Hepatocyte (in vitro differentiated cells): ENCODE results near the gene NKAIN2. TPM values are rescaled to one million over a fixed set of nuclear protein-coding genes. Genes with fewer than 3 reads are reported as not detected.

Experiments used
- DNase-seq: peaks from one replicate; pipeline ENCODE4 v3.0.0-alpha.2; 2016; ENCODE audit warnings: low spot score
- H2AFZ ChIP-seq: fragments of 200-600 bp; sonication (generic); 2 replicates; pipeline ENCODE4 v1.6.0; 2016; ENCODE audit warnings: antibody characterized with exemption, mild to moderate bottlenecking
- H3K27ac ChIP-seq: fragments of 200-600 bp; sonication (generic); 2 replicates; pipeline ENCODE4 v1.5.1; 2016; ENCODE audit warnings: mild to moderate bottlenecking
- H3K27me3 ChIP-seq: fragments of 200-600 bp; sonication (generic); 2 replicates; pipeline ENCODE4 v1.6.1; 2016
- H3K36me3 ChIP-seq: fragments of 200-600 bp; sonication (generic); replicated peaks from 2 replicates; pipeline ENCODE4 v1.5.1; 2016; ENCODE audit warnings: low read depth; ENCODE audit not compliant: insufficient read depth
- H3K4me1 ChIP-seq: fragments of 200-600 bp; sonication (generic); 2 replicates; pipeline ENCODE4 v1.5.1; 2016; ENCODE audit warnings: mild to moderate bottlenecking, moderate library complexity; ENCODE audit not compliant: insufficient read depth
- H3K4me2 ChIP-seq: fragments of 200-600 bp; sonication (generic); 2 replicates; pipeline ENCODE4 v1.6.0; 2016
- H3K4me3 ChIP-seq: fragments of 200-600 bp; sonication (generic); 2 replicates; pipeline ENCODE4 v1.5.1; 2016; ENCODE audit warnings: mild to moderate bottlenecking
- H3K79me2 ChIP-seq: fragments of 200-600 bp; sonication (generic); 2 replicates; pipeline ENCODE4 v1.6.0; 2017; ENCODE audit warnings: mild to moderate bottlenecking
- H3K9me2 ChIP-seq: fragments of 200-600 bp; sonication (generic); replicated peaks from 2 replicates; pipeline ENCODE4 v1.6.0; 2017; ENCODE audit warnings: mild to moderate bottlenecking; ENCODE audit not compliant: insufficient read depth
- H3K9me3 ChIP-seq: fragments of 200-600 bp; sonication (generic); 2 replicates; pipeline ENCODE4 v1.5.1; 2016; ENCODE audit warnings: low read depth, mild to moderate bottlenecking
- H4K20me1 ChIP-seq: fragments of 200-600 bp; sonication (generic); 2 replicates; pipeline ENCODE4 v1.6.0; 2016; ENCODE audit warnings: mild to moderate bottlenecking; ENCODE audit not compliant: insufficient read depth, poor library complexity, severe bottlenecking
- EZH2 ChIP-seq: fragments of 200-600 bp; sonication (generic); IDR thresholded peaks from 2 replicates; pipeline ENCODE4 v1.6.1; 2016; ENCODE audit warnings: antibody characterized with exemption, mild to moderate bottlenecking, borderline replicate concordance
- EZH2phosphoT487 ChIP-seq: fragments of 200-600 bp; sonication (generic); IDR thresholded peaks from one replicate; pipeline ENCODE4 v1.6.1; 2018; ENCODE audit warnings: antibody characterized with exemption, mild to moderate bottlenecking, low read depth, moderate library complexity; ENCODE audit not compliant: unreplicated experiment, severe bottlenecking
- WGBS: methylation state at CpG from one replicate; pipeline ENCODE4 v1.1.6; 2016; ENCODE audit warnings: low lambda C conversion rate; ENCODE audit errors: missing lambda C conversion rate; 5-methylcytosine and 5-hydroxymethylcytosine counted together
- polyA plus RNA-seq: library from polyadenylated mRNA; unstranded; fragments of >200 nt; fragmentation: Nextera tagmentation; extraction: Ambion mirVana; gene quantifications from 2 replicates; pipeline ENCODE4 v1.2.1, GENCODE V29; 2016
- total RNA-seq: library from RNA; depleted of rRNA; stranded (reverse); fragments of >200 nt; gene quantifications from 2 replicates; pipeline ENCODE4 v1.2.3, GENCODE V29; 2014
- TF ChIP-seq, protein P1 (sequence below): fragments of 200-600 bp; sonication (generic); IDR thresholded peaks from 2 replicates; pipeline ENCODE4 v1.5.1; 2016; ENCODE audit warnings: antibody characterized with exemption, mild to moderate bottlenecking; ENCODE audit not compliant: poor library complexity

NKAIN2 gene
- total and polyA plus RNA-seq, 2 experiments from 2014 or later = 0.48 to 2.6 TPM

DNA sequence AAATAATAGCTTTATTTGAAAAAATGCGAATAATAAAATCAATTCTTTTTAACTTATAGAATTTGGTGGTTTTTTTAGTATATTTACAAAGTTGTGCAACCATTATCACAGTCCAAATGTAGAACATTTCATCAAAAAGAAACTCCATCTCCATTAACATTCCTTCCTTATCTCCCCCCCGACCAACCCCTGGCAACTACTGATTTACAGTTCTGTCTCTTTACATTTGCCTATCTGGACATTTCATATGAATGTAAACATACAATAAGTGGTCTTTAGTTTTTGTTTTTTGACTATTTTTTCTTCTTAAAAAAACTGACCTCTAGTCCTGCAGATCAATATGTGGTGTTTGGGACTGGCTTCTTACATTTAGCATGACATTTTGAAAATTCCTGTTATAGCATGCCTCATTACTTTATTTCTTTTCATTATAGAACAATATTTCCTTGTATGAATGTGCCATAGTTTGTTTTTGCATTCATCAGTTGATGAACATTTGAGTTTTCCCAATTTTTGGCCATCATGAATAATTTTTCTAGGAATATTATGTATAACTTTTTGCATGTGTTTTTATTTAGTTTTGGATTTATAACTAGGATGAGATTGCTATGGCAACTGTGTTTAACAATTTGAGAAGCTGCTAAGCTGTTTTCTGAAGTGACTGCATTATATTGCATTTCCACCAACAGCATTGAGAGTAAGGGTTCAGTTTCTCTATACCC lies 344.7 kb downstream of the NKAIN2 start:
- TF ChIP-seq EZH2phosphoT487 = no peak
- TF ChIP-seq, protein P1, sequence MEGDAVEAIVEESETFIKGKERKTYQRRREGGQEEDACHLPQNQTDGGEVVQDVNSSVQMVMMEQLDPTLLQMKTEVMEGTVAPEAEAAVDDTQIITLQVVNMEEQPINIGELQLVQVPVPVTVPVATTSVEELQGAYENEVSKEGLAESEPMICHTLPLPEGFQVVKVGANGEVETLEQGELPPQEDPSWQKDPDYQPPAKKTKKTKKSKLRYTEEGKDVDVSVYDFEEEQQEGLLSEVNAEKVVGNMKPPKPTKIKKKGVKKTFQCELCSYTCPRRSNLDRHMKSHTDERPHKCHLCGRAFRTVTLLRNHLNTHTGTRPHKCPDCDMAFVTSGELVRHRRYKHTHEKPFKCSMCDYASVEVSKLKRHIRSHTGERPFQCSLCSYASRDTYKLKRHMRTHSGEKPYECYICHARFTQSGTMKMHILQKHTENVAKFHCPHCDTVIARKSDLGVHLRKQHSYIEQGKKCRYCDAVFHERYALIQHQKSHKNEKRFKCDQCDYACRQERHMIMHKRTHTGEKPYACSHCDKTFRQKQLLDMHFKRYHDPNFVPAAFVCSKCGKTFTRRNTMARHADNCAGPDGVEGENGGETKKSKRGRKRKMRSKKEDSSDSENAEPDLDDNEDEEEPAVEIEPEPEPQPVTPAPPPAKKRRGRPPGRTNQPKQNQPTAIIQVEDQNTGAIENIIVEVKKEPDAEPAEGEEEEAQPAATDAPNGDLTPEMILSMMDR = no peak
- no peak for TF ChIP-seq EZH2
- Histone ChIP-seq H3K27me3 (no peaks in the 10 kb centered on the region), H3K4me1 (peaks cover 12% of the 10 kb centered on the region), H3K9me3 (no peaks in the 10 kb centered on the region), H3K4me2 (no peak overlapping the region), H3K79me2 (no peaks in the 10 kb centered on the region), H3K27ac (no peak overlapping the region), H3K9me2 (no peaks in the 10 kb centered on the region), H3K36me3 (no peaks in the 10 kb centered on the region), H3K4me3 (no peak overlapping the region), H2AFZ (no peak overlapping the region), H4K20me1 (no peaks in the 10 kb centered on the region)
- no peak for DNase-seq
- 28% methylated on average over 2 of the region's 2 CpGs for WGBS

DNA sequence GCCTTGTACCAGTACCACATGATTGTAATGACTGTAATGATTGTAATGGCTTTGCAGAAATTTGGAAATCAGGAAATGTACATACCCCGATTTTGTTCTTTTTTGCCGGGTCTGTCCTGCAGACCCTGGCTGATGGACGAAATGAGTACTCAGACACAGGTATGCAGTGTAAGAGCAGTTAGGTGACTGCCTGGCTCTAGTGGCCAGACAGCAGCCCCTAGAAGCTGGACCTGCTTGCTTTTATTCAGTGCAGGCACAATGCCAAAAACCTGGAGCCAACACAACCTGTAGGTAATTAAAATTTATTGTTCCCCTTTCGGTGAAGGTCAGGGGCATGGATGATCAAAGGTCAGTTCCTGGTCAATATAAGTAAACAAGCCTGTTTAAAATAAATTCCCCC lies 346.0 kb downstream of the NKAIN2 start:
- 87% methylated on average over 4 of the region's 4 CpGs for WGBS
- Histone ChIP-seq H2AFZ (no peak overlapping the region), H3K27me3 (no peaks in the 10 kb centered on the region), H3K79me2 (no peaks in the 10 kb centered on the region), H3K36me3 (no peaks in the 10 kb centered on the region), H3K9me3 (no peaks in the 10 kb centered on the region), H3K4me1 (peaks cover 12% of the 10 kb centered on the region), H3K4me2 (no peak overlapping the region), H3K9me2 (no peaks in the 10 kb centered on the region), H3K27ac (no peak overlapping the region), H3K4me3 (no peak overlapping the region), H4K20me1 (no peaks in the 10 kb centered on the region)
- TF ChIP-seq EZH2 (no peak), EZH2phosphoT487 (no peak)
- TF ChIP-seq, protein P1 = no peak
- no peak for DNase-seq

DNA sequence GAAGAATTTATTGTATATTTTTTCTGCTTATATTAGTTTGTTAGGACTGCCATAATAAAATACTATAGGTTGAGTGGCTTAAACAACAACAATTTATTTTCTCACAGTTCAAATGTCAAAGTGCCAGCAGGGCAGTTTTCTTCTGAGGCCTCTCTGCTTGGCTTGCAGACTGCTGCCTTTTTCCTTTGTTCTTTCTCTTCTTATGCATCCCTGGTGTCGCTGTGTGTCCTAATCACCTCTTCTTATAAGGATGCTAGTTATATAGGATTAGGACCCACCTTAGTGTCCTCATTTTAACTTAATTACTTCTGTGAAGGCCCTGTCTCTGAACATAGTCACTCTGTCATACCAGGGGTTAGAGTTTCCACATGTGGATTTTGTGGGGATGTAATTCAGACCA lies 354.4 kb downstream of the NKAIN2 start:
- WGBS = 63% methylated on average over 1 of the region's 1 CpG
- Histone ChIP-seq H3K36me3 (no peaks in the 10 kb centered on the region), H3K27ac (no peak overlapping the region), H2AFZ (no peak overlapping the region), H3K9me2 (no peaks in the 10 kb centered on the region), H3K9me3 (no peaks in the 10 kb centered on the region), H3K27me3 (no peaks in the 10 kb centered on the region), H3K4me3 (no peak overlapping the region), H3K79me2 (no peaks in the 10 kb centered on the region), H4K20me1 (no peaks in the 10 kb centered on the region), H3K4me1 (no peaks in the 10 kb centered on the region), H3K4me2 (no peak overlapping the region)
- TF ChIP-seq, protein P1 = no peak
- TF ChIP-seq EZH2 (no peak), EZH2phosphoT487 (no peak)
- DNase-seq = no peak
